ENCODE data around the gene ZNF423. TPM values are rescaled to one million over a fixed set of nuclear protein-coding genes. Genes with fewer than 3 reads are reported as not detected.

Gene ZNF423
- total RNA-seq, 1 experiment from 2014 or later: 0.20 TPM

GRCh38 chr16:49562228-49562627, 293.7 kb downstream of the ZNF423 start:
- TF ChIP-seq CTCF (IDR thresholded peaks at IDR 0.05; ENCODE audit: insufficient read depth in 1 of 2, low read depth in 1 of 2, low read length in 1 of 2, severe bottlenecking in 1 of 2, unreplicated experiment in 1 of 2): no peak
- ChIA-PET POLR2A (no interaction called here), CTCF (no interaction called here)

GRCh38 chr16:49560004-49560830, 295.7 kb downstream of the ZNF423 start:
- DNase-seq: no peak
- H3K4me1 Mint-ChIP-seq (ENCODE audit: low read depth, unreplicated experiment): no peaks in the 10 kb centered on the region
- no peak overlapping the region for H3K27ac Mint-ChIP-seq (ENCODE audit: unreplicated experiment)
- H3K36me3 Mint-ChIP-seq (ENCODE audit: insufficient read depth, unreplicated experiment): no peaks in the 10 kb centered on the region
- no peak overlapping the region for H3K4me3 ChIP-seq (ENCODE audit: low read depth, low read length)
- no peaks in the 10 kb centered on the region for H3K36me3 ChIP-seq (ENCODE audit: control insufficient read depth, insufficient read depth, low read length)
- H3K27me3 Mint-ChIP-seq (ENCODE audit: insufficient read depth, unreplicated experiment): peaks cover 7% of the 10 kb centered on the region
- H3K9me3 Mint-ChIP-seq (ENCODE audit: unreplicated experiment): no peaks in the 10 kb centered on the region
- CTCF ChIA-PET: interaction anchor here (0.6 kb wide), 1 partner anchor 1676 kb away, joined by 7 read pairs; no protein-coding TSS in a partner anchor
- POLR2A ChIA-PET: no interaction called here
- TF ChIP-seq CTCF (IDR thresholded peaks at IDR 0.05; ENCODE audit: insufficient read depth in 1 of 2, low read depth in 1 of 2, low read length in 1 of 2, severe bottlenecking in 1 of 2, unreplicated experiment in 1 of 2): no peak
- H3K27me3 ChIP-seq (replicated peaks; ENCODE audit: control insufficient read depth, insufficient read depth, low read length): no peaks in the 10 kb centered on the region; the same call in 1 of the 2 replicates
- H3K9me3 ChIP-seq: 0 out of 2 replicates have a peak, but pooled peaks cover 11% of the 10 kb centered on the region
- BruUV-seq (replicated peaks): no TSS peak
- peaks cover 6% of the 10 kb centered on the region; the same call in 1 of the 2 replicates for H3K4me1 ChIP-seq
- intact Hi-C loops (cut with micrococcal nuclease; ENCODE audit: unreplicated experiment): no loop called here
- H3K4me3 Mint-ChIP-seq (ENCODE audit: unreplicated experiment): no peak overlapping the region

More at GRCh38 chr16:49562228-49562627, 293.7 kb downstream of the ZNF423 start:
- BruUV-seq (replicated peaks): no TSS peak
- Histone ChIP-seq H3K9me3 (0 out of 2 replicates have a peak, but pooled peaks cover 11% of the 10 kb centered on the region), H3K4me1 (0 out of 2 replicates have a peak, but pooled peaks cover under 1% of the 10 kb centered on the region), H3K27me3 (replicated peaks; ENCODE audit: control insufficient read depth, insufficient read depth, low read length) (no peaks in the 10 kb centered on the region), H3K36me3 (ENCODE audit: control insufficient read depth, insufficient read depth, low read length) (no peaks in the 10 kb centered on the region), H3K4me3 (ENCODE audit: low read depth, low read length) (no peak overlapping the region)
- no peaks in the 10 kb centered on the region for H3K36me3 Mint-ChIP-seq (ENCODE audit: insufficient read depth, unreplicated experiment)
- no peak overlapping the region for H3K4me3 Mint-ChIP-seq (ENCODE audit: unreplicated experiment)
- intact Hi-C loops (cut with micrococcal nuclease; ENCODE audit: unreplicated experiment): no loop called here
- H3K27me3 Mint-ChIP-seq (ENCODE audit: insufficient read depth, unreplicated experiment): peaks cover 10% of the 10 kb centered on the region
- H3K27ac Mint-ChIP-seq (ENCODE audit: unreplicated experiment): no peak overlapping the region
- no peaks in the 10 kb centered on the region for H3K9me3 Mint-ChIP-seq (ENCODE audit: unreplicated experiment)
- no peaks in the 10 kb centered on the region for H3K4me1 Mint-ChIP-seq (ENCODE audit: low read depth, unreplicated experiment)
- DNase-seq: no peak

DNA sequence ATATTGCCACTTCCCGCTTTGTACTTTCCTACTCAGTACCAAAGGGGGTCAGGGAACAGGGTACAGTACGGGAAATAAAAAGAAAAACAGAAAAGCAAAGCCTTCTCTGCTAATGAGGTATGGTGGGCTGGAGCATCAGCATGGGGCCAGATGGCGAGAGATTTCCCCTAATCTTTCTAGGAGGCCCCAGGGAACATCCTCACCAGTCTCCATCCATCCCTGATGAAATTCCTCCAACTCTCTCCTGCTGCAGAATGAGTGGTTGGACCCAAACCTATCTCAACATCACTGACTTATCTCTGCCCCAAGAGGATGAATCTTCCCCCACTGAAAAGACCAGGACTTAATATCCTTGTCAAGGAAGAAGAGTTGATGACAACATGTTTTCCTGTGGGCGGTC, 296.7 kb downstream of the ZNF423 start:
- POLR2A ChIA-PET: no interaction called here
- TF ChIP-seq CTCF (IDR thresholded peaks at IDR 0.05; ENCODE audit: insufficient read depth in 1 of 2, low read depth in 1 of 2, low read length in 1 of 2, severe bottlenecking in 1 of 2, unreplicated experiment in 1 of 2): no peak
- Histone ChIP-seq H3K27me3 (replicated peaks; ENCODE audit: control insufficient read depth, insufficient read depth, low read length) (no peaks in the 10 kb centered on the region; the same call in 1 of the 2 replicates), H3K36me3 (ENCODE audit: control insufficient read depth, insufficient read depth, low read length) (no peaks in the 10 kb centered on the region), H3K4me1 (peaks cover 6% of the 10 kb centered on the region; the same call in 1 of the 2 replicates), H3K9me3 (0 out of 2 replicates have a peak, but pooled peaks cover 11% of the 10 kb centered on the region), H3K4me3 (ENCODE audit: low read depth, low read length) (no peak overlapping the region)
- Mint-ChIP-seq H3K9me3 (ENCODE audit: unreplicated experiment) (no peaks in the 10 kb centered on the region), H3K4me1 (ENCODE audit: low read depth, unreplicated experiment) (no peaks in the 10 kb centered on the region), H3K36me3 (ENCODE audit: insufficient read depth, unreplicated experiment) (no peaks in the 10 kb centered on the region), H3K27me3 (ENCODE audit: insufficient read depth, unreplicated experiment) (peaks cover 11% of the 10 kb centered on the region), H3K27ac (ENCODE audit: unreplicated experiment) (no peak overlapping the region), H3K4me3 (ENCODE audit: unreplicated experiment) (no peak overlapping the region)
- DNase-seq: no peak
- no TSS peak for BruUV-seq (replicated peaks)
- intact Hi-C loops (cut with micrococcal nuclease; ENCODE audit: unreplicated experiment): no loop called here
- CTCF ChIA-PET: no interaction called here
